NB4 (cell line): ENCODE results near the gene THUMPD2.

Experiments used
- DNase-seq: peaks from one replicate; pipeline ENCODE4 v3.0.0; 2010; ENCODE audit warnings: low read depth
- H3K4me3 ChIP-seq: one replicate; pipeline ENCODE4 v1.5.1; 2011; ENCODE audit warnings: mild to moderate bottlenecking, low read depth, low read length, moderate library complexity
- MYC ChIP-seq: IDR thresholded peaks from 2 replicates; pipeline ENCODE4 v1.6.1; 2011; ENCODE audit warnings: low read depth, low read length
- POLR2A ChIP-seq: IDR thresholded peaks from 2 replicates; pipeline ENCODE4 v1.6.1; 2011; ENCODE audit warnings: mild to moderate bottlenecking; ENCODE audit not compliant: insufficient read length; ENCODE audit errors: extremely low read depth
- TF ChIP-seq, protein P1 (sequence below): IDR thresholded peaks from 2 replicates; pipeline ENCODE4 v1.6.1; 2011; ENCODE audit warnings: low read depth, low read length
- TF ChIP-seq, protein P2 (sequence below): IDR thresholded peaks from one replicate; pipeline ENCODE4 v1.5.1; 2012; ENCODE audit warnings: low read depth, low read length

THUMPD2 gene

DNA sequence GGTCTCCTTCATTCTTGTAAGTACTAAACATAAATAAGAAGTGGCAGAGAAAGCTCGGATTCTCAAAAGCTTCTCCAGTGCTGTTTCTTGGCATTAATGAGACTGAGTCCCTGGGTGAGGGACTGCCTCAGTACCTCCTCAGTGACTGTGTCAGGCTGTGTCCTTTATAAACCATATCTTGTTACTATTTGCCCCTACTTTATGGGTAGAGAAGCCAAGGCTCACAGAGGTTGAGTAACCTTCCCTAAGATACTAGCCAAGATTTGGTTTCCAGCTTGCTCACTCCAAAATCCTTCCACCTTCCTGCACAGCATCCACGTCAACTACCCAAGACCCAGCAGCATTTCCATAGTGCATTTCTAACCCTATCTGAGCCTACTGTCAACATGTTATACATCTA lies 55.6 kb downstream of the THUMPD2 start:
- DNase-seq, result no peak
- TF ChIP-seq MYC, result no peak
- TF ChIP-seq, protein P1, sequence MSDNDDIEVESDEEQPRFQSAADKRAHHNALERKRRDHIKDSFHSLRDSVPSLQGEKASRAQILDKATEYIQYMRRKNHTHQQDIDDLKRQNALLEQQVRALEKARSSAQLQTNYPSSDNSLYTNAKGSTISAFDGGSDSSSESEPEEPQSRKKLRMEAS, result no peak
- H3K4me3 ChIP-seq, result no peak overlapping the region

DNA sequence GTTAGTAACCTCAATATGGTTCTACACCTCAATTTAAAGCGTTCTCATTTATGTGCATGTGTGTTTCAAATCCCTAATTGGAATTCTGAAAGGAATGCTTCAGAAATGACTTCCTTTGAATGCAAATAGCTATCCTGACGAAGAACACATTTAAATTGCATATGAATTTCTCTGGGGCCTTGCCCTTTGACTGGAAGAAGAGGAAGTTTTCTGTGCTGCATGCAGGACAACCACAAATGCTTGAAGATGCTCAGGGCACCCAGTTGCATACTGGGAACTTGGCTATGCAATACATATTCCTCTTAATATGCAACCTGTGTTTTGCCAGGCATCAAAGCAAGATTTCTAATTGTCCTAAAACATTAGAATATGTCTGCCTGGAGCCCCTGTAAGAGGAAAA lies 58.1 kb downstream of the THUMPD2 start:
- no peak overlapping the region for H3K4me3 ChIP-seq
- no peak for DNase-seq
- TF ChIP-seq, protein P1, result no peak
- TF ChIP-seq, protein P2, sequence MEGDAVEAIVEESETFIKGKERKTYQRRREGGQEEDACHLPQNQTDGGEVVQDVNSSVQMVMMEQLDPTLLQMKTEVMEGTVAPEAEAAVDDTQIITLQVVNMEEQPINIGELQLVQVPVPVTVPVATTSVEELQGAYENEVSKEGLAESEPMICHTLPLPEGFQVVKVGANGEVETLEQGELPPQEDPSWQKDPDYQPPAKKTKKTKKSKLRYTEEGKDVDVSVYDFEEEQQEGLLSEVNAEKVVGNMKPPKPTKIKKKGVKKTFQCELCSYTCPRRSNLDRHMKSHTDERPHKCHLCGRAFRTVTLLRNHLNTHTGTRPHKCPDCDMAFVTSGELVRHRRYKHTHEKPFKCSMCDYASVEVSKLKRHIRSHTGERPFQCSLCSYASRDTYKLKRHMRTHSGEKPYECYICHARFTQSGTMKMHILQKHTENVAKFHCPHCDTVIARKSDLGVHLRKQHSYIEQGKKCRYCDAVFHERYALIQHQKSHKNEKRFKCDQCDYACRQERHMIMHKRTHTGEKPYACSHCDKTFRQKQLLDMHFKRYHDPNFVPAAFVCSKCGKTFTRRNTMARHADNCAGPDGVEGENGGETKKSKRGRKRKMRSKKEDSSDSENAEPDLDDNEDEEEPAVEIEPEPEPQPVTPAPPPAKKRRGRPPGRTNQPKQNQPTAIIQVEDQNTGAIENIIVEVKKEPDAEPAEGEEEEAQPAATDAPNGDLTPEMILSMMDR, result no peak
- TF ChIP-seq POLR2A (no peak), MYC (no peak)

DNA sequence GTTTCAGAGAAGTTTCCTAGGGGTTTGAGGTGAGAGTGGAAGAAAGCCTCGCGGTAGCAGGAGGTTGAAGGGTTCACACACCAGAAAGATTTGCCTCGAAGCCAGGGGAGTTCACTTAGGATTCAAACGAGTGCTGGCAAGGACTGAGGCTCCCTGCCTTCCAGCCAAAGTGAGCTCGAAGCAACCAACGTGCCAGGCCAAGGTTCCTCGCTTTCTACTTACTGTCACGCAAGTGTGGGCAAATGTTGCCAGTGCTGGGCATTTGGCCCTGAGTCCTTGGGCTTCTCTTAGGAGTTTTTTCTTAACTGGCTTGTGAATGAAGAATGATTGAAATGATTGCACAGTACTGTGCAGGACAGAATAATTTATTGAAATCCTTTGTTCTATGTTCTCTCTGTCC lies 59.7 kb downstream of the THUMPD2 start:
- TF ChIP-seq MYC (no peak), POLR2A (no peak)
- TF ChIP-seq, protein P1, result no peak
- TF ChIP-seq, protein P2, result no peak
- no peak overlapping the region for H3K4me3 ChIP-seq
- no peak for DNase-seq

DNA sequence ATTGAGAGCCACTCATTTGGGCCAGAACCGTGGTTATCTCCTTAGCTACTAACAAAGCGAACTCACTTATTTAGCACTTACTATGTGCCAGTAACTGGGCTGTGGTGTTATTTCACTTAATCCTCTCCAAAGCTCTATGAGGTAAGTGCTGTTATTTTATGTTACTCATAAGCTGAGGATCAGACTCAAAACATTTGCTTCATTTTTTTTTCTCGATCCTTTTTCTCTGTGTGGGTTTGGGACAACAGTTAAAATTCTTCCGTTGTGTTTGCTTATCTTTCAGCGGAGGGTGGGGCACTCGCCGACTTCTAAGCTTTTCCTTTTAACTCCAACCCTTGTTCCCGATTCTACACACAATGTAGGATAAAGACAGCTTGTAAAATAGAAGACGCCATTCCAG lies 60.6 kb downstream of the THUMPD2 start:
- no peak for DNase-seq
- TF ChIP-seq, protein P2, result no peak
- TF ChIP-seq MYC (no peak), POLR2A (no peak)
- TF ChIP-seq, protein P1, result no peak
- H3K4me3 ChIP-seq, result no peak overlapping the region

DNA sequence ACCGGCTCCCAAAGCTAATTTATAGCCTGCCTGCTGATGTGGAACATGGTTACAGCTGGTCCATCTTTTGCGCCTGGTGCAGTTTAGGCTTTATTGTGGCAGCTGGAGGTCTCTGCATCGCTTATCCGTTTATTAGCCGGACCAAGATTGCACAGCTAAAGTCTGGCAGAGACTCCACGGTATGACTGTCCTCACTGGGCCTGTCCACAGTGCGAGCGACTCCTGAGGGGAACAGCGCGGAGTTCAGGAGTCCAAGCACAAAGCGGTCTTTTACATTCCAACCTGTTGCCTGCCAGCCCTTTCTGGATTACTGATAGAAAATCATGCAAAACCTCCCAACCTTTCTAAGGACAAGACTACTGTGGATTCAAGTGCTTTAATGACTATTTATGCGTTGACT lies 62.0 kb downstream of the THUMPD2 start:
- no peak overlapping the region for H3K4me3 ChIP-seq
- no peak for DNase-seq
- TF ChIP-seq, protein P1, result no peak
- TF ChIP-seq, protein P2, result no peak
- TF ChIP-seq POLR2A (no peak), MYC (no peak)

DNA sequence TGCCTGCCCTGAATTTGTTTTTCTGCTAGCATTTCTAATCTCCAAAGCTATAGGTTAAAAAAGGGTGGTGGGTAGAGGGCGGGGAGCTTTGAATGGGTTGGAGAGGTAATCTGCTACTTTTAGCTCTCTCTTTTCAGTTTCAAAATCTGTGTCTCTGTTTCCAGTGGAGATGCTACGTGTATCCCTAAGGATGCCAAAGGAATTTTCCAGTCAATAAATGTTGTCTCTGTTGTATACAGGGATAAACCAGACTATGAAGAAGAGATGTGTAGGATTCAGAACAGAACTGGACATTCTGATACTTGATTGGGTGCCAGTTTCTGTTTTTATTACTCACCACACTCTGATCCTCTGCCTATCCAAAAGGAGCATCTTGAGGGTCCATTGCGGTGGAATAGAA lies 63.2 kb downstream of the THUMPD2 start:
- no peak for DNase-seq
- no peak overlapping the region for H3K4me3 ChIP-seq
- TF ChIP-seq POLR2A, result no peak
- TF ChIP-seq, protein P2, result no peak
